Esophagus (tissue), 2 donors: ENCODE data around the gene NCAN. TPM values are rescaled to one million over a fixed set of nuclear protein-coding genes. Genes with fewer than 3 reads are reported as not detected.

Experiments used
- H3K27ac ChIP-seq, 2 donors: one replicate each; pipeline ENCODE4 v1.5.1; 2013; ENCODE audit warnings: low read depth in 2 of 2, mild to moderate bottlenecking in 2 of 2, inconsistent platforms in 1 of 2, low read length in 1 of 2, moderate library complexity in 1 of 2
- H3K27me3 ChIP-seq, 2 donors: one replicate each; pipeline ENCODE4 v1.6.1; 2013; ENCODE audit warnings: low read length in 2 of 2, control low read depth in 1 of 2, mild to moderate bottlenecking in 1 of 2; ENCODE audit not compliant: insufficient read depth in 2 of 2, control insufficient read depth in 1 of 2
- H3K36me3 ChIP-seq, 2 donors: one replicate each; pipeline ENCODE4 v1.6.1; 2013; ENCODE audit warnings: low read length in 1 of 2; ENCODE audit not compliant: control insufficient read depth in 2 of 2, insufficient read depth in 2 of 2
- H3K4me1 ChIP-seq, 2 donors: one replicate each; pipeline ENCODE4 v1.6.1; 2013; ENCODE audit warnings: low read length in 1 of 2; ENCODE audit not compliant: control insufficient read depth in 2 of 2, insufficient read depth in 2 of 2
- H3K4me3 ChIP-seq, 2 donors: one replicate each; pipeline ENCODE4 v1.5.1; 2013; ENCODE audit warnings: low read length in 2 of 2, mild to moderate bottlenecking in 2 of 2, low read depth in 1 of 2, moderate library complexity in 1 of 2
- H3K9me3 ChIP-seq, 2 donors: one replicate each; pipeline ENCODE4 v1.6.1; 2013; ENCODE audit warnings: mild to moderate bottlenecking in 2 of 2, low read depth in 1 of 2, low read length in 1 of 2, moderate library complexity in 1 of 2; ENCODE audit not compliant: control insufficient read depth in 2 of 2, insufficient read depth in 1 of 2
- WGBS, 2 donors: extraction: QIAGEN DNeasy Blood & Tissue Kit; methylation state at CpG; one replicate each; pipeline ENCODE4 v1.1.7; 2013; 5-methylcytosine and 5-hydroxymethylcytosine counted together
- polyA plus RNA-seq, 2 donors: library from polyadenylated mRNA; stranded (reverse); fragments of 200-250 nt; gene quantifications; one replicate each; pipeline ENCODE4 v1.2.3, GENCODE V29; 2013
- donor health status: healthy with polysubstance abuse.
- donor health status: Bipolar disorder and iron deficiency.

NCAN gene
- polyA plus RNA-seq, 2 donors: 0.01 to 0.02 TPM

DNA sequence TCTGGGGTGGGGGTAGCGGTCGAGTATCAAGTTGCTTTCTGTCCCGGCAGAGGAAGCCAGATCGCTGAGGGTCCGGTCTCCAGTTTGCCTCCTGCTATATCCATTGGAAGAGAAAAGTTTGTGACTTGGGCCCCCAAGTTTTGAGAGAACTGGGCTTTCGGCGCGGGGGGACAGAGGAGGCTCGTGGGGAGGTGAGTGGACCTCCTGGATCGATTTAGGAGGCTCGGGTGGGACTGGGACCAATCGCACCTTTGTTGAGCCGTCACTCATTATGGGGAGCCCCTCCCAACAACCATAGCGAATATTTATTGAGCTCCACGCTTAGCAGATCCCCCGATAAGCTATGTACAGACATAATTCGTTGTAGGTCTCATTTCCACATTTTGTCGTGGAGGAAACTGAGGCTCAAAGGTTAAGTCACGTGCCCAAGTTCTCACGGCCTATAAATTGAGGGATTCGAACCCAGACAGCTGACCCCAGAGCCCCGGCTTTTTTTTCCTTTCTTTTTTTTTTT lies 18.8 kb upstream of the NCAN start:
- Histone ChIP-seq H3K9me3 (no peaks in the 10 kb centered on the region), H3K36me3 (peaks cover 6 to 10% of the 10 kb centered on the region in 2 donors), H3K27me3 (no peaks in the 10 kb centered on the region), H3K4me1 (peaks cover 2 to 10% of the 10 kb centered on the region in 2 donors), H3K27ac (peak overlapping the region; percentile 36 to 100), H3K4me3 (peak overlapping the region; percentile 51 to 96)
- whole genome bisulfite sequencing, 2 donors: 0 to 1% methylated on average over 22 of the region's 22 CpGs

DNA sequence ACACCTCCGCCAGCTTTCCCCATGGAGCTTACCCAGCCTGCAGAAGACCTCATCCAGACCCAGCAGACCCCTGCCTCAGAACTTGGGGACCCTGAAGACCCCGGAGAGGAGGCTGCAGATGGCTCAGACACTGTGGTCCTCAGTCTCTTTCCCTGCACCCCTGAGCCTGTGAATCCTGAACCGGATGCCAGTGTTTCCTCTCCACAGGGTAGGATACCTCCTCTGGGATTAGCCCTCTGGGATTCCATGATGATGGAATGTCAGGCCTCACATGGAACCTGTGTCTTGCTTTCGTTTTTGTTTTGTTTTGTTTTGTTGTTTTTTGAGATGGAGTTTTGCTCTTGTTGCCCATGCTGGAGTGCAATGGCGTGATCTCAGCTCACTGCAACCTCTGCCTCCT lies 17.8 kb upstream of the NCAN start:
- H3K9me3 ChIP-seq: no peaks in the 10 kb centered on the region
- H3K4me3 ChIP-seq: no peak overlapping the region
- peaks cover 6 to 18% of the 10 kb centered on the region in 2 donors for H3K36me3 ChIP-seq
- H3K27ac ChIP-seq: peak overlapping the region; percentile 45 to 59
- WGBS, 2 donors: 68 to 77% methylated on average over 5 of the region's 5 CpGs
- peaks cover 2 to 10% of the 10 kb centered on the region in 2 donors for H3K4me1 ChIP-seq
- H3K27me3 ChIP-seq: no peaks in the 10 kb centered on the region

DNA sequence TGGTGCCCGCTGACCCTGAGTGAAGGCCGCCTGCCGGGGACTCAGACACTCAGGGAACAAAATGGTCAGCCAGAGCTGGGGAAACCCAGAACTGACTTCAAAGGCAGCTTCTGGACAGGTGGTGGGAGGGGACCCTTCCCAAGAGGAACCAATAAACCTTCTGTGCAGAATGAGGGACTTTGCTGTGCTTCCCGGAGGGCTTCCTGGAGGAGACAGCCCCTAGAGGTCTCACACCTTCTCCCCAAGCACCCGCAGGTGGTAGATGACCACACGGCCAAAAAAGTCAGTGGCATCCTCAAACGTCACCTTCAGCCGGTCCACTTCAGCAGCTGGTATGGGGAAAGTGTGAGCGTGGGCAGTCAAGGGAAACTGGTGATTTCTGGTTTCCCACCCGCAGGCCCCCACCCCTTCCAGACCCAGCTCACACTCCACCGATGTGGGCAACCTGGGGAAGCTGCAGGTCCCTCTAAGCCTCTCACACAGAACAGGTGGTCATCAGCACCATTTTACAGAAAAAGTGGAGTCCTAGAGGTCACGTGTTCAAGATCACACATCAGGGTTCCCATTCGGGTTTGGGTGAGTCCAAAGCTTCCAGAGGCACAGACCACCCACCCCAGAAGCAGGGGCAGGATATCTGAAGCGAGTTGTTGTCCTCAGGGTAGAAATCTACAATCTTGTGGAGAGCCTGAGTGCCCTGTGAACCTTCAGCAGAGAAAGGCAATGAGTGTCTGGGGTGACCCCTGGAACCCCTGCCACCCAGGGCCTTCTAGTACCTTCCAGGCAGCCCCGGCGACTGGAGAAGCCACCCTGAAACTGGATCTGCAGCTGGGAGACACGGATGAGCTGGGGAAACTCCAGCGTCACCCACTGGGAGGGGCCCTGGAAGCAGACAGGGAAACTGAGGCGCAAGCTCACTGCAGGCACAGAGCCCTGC lies 9.8 kb upstream of the NCAN start:
- WGBS, 2 donors: 70 to 71% methylated on average over 19 of the region's 19 CpGs
- Histone ChIP-seq H3K36me3 (peaks cover 3 to 22% of the 10 kb centered on the region in 2 donors), H3K27ac (peak overlapping the region; percentile 74 to 83), H3K27me3 (no peaks in the 10 kb centered on the region), H3K4me1 (peaks cover 0 to 11% of the 10 kb centered on the region in 2 donors), H3K4me3 (peak overlapping the region; percentile 66 to 68), H3K9me3 (no peaks in the 10 kb centered on the region)

DNA sequence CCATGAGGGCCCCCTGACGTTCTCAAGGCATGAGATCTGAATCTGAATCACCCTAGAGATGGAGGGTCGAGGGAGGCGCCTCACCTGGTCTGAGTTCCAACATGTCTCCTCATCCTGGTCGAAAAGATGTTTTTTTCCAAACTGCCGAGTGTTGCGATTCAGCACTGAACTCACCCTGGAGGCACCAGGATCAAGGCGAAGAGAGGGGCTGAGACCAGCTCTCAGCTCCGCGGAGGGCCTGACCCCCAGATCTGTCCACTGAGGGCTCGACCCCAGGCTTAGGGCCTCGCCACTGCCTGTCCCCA lies 9.1 kb upstream of the NCAN start:
- peaks cover 0 to 6% of the 10 kb centered on the region in 2 donors for H3K9me3 ChIP-seq
- peaks cover 0 to 15% of the 10 kb centered on the region in 2 donors for H3K36me3 ChIP-seq
- H3K27me3 ChIP-seq: no peaks in the 10 kb centered on the region
- WGBS, 2 donors: 8 to 12% methylated on average over 11 of the region's 11 CpGs
- peak overlapping the region; percentile 66 to 68 for H3K4me3 ChIP-seq
- H3K27ac ChIP-seq: peak overlapping the region; percentile 74 to 83
- peaks cover 0 to 9% of the 10 kb centered on the region in 2 donors for H3K4me1 ChIP-seq

DNA sequence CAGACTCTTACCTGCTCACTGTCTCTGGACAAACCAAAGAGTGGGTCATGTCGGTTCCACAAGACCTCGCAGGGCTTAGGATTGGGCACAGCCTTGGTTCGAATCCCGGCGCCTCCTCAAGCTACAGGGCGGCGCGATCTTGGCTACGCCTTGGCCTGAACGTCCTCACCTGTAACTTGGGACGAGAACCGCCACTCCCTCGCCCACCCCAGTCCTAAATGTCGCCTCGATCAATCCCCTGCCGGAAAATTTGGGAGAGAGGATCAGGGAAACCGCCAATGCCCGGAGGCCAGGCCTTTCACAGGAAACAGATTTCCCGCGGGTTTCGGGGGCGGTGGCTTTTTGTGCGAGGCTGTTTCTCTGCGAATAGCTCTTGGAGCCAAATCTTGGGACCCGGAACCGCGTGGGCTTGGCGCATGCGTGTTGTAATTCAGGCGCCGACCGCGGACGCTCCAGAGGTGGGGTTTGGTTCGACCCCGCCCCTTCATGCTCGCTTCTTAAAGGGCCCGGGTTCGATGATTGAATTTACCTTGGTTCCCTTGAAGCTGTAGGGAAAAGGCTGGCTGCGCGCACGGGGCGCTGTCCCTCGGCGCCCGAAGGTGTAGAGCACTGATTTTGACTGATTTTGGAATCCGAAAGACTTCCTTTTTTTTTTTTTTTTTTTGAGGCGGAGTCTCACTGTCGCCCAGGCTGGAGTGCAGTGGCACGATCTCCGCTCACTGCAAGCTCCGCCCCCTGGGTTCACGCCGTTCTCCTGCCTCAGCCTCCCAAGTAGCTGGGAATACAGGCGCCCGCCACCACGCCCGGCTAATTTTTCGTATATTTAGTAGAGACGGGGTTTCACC lies 8.5 kb upstream of the NCAN start, which contains the start of gene NR2C2AP:
TSS of gene NR2C2AP (minus strand) at position 403 of the 845 bp plus-strand sequence. CDS start at position 49, 354 bp downstream.
- no peaks in the 10 kb centered on the region for H3K27me3 ChIP-seq
- peak within 1 kb of the TSS; percentile 74 to 83 for H3K27ac ChIP-seq
- H3K4me3 ChIP-seq: peak within 1 kb of the TSS; percentile 66 to 68
- peaks cover 0 to 12% of the 10 kb centered on the region in 2 donors for H3K36me3 ChIP-seq
- peaks cover 0 to 9% of the 10 kb centered on the region in 2 donors for H3K4me1 ChIP-seq
- H3K9me3 ChIP-seq: peaks cover 0 to 9% of the 10 kb centered on the region in 2 donors
- WGBS, 2 donors: 7% methylated on average over 57 to 60 of the region's 60 CpGs

DNA sequence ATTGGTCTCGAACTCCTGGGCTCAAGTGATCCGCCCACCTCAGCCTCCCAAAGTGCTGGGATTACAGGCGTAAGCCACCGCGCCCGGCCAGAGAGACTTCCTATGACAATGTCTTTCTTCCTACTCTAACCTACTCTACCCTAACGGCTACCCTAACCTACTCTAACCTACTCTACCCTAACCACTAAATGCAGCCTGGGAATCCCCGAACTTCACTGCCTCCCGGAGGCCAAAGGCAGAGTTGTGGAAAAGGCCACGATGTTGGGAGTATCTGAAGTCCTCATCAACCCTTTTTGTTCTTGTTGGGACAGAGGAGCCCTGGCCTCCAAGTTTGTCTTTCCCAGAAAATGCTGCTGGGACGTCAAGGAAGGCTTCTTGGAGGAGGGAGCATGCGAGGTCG lies 7.6 kb upstream of the NCAN start:
- Histone ChIP-seq H3K27ac (no peak overlapping the region), H3K4me1 (peaks cover 0 to 9% of the 10 kb centered on the region in 2 donors), H3K9me3 (peaks cover 0 to 9% of the 10 kb centered on the region in 2 donors), H3K27me3 (no peaks in the 10 kb centered on the region), H3K36me3 (peaks cover 0 to 4% of the 10 kb centered on the region in 2 donors), H3K4me3 (no peak overlapping the region)
- WGBS, 2 donors: 72 to 74% methylated on average over 13 of the region's 13 CpGs

DNA sequence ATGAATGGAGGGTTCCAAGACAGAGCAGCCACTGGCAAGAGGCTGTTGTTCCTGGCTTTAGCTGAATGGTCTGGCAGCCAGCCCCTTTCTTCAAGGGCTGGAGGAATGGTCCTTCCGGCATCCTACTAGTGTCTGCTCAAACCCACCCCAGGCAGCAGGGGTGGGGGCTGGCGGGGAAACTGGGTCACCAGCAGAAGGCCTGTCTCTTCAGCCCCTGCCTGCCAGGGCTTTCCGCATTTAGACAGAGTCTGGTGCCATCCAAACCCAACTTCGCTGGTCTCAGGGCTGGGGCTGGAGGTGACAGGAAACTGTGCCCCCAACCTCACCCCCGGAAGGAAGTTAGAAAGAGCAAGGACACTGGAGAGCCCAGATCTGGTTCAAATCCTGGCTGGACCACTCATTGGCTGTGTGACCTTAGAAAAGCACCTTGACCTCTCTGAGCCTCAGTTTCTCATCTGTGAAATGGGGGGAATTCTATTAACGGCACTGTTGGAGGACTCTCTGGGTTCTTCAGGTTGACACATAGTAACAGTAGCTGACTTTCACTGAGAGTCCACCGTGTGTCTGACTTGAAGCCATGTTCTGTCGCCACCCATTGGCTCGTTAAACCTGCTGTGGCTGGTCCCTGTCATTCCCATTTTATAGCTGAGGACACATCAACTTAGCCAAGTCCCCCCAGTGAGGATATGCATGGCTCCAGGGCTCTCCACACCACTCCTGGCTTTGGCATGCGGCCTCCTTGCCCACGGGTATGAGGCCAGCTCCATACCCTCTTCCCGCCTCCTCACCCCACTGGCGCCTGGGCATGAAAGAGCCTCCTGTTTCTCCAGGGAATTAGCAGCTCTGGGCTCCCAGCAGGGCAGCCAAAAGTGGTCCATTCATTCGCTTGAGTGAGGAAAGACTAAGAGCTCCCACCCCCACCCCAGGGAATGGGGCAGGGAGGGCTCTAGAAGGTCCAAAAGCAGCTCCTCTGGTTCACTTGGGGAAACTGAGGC lies 6.0 kb upstream of the NCAN start:
- H3K4me3 ChIP-seq: no peak overlapping the region
- H3K27me3 ChIP-seq: no peaks in the 10 kb centered on the region
- no peaks in the 10 kb centered on the region for H3K36me3 ChIP-seq
- no peak overlapping the region for H3K27ac ChIP-seq
- H3K4me1 ChIP-seq: peaks cover 0 to 11% of the 10 kb centered on the region in 2 donors
- WGBS, 2 donors: 46 to 50% methylated on average over 14 of the region's 14 CpGs
- peaks cover 0 to 9% of the 10 kb centered on the region in 2 donors for H3K9me3 ChIP-seq

DNA sequence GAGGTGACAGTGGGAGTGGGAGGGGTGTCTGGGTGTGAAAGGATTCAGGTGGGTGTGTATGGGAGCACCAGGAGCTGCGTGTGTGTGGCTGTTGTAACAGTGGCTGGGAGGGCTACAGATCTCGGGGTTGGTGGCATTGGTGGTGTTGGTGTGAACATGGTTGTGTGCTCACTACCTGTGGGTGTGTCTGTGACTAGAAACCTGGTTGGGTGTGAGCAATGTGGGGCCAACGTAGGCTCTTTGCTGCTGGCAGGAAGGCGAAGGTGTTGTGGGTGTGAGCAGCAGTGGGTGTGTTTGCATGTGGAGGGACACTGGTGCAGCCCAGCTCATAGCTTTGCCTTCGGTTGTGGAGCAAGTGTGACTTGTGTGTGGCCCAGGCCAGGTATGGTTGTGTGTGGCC lies 4.8 kb upstream of the NCAN start:
- Histone ChIP-seq H3K27ac (no peak overlapping the region), H3K9me3 (peaks cover 0 to 9% of the 10 kb centered on the region in 2 donors), H3K4me3 (no peak overlapping the region), H3K36me3 (no peaks in the 10 kb centered on the region), H3K27me3 (peaks cover 0 to 4% of the 10 kb centered on the region in 2 donors), H3K4me1 (peaks cover 0 to 11% of the 10 kb centered on the region in 2 donors)
- 50 to 57% methylated on average over 5 of the region's 5 CpGs for WGBS, 2 donors
